ENCODE measurements around the gene SPINK1. TPM values are rescaled to one million over a fixed set of nuclear protein-coding genes. Genes with fewer than 3 reads are reported as not detected.
A peak's percentile ranks its signal among the peaks of the same experiment; 100 is the strongest.

SPINK1 gene
- total and polyA plus RNA-seq, 2 experiments from 2014 or later, result 0.82 TPM; not detected in 1

- Mint-ChIP-seq H3K27me3 (ENCODE audit: insufficient read depth, low read depth, poor library complexity) (peaks cover 12% of the 10 kb centered on the region), H3K27ac (peak within 1 kb of the TSS; percentile 41; the same call in 1 of the 2 replicates), H3K4me1 (peaks cover 64% of the 10 kb centered on the region), H3K9me3 (no peaks in the 10 kb centered on the region; the same call in 2 of the 3 replicates), H3K4me3 (no peak within 1 kb of the TSS), H3K36me3 (ENCODE audit: low read depth) (peaks cover 19% of the 10 kb centered on the region)
- Histone ChIP-seq H4K20me1 (replicated peaks; ENCODE audit: insufficient read depth) (no peaks in the 10 kb centered on the region), H3K4me2 (no peak within 1 kb of the TSS), H3K4me1 (ENCODE audit: insufficient read depth) (peaks cover 60% of the 10 kb centered on the region), H2AFZ (no peak within 1 kb of the TSS), H3K79me2 (replicated peaks; ENCODE audit: insufficient read depth) (peaks cover 60% of the 10 kb centered on the region), H3K36me3 (ENCODE audit: insufficient read depth) (peaks cover 6% of the 10 kb centered on the region; the same call in 1 of the 2 replicates), H3K4me3 (no peak within 1 kb of the TSS), H3F3A (replicated peaks; ENCODE audit: low read depth) (peaks cover under 1% of the 10 kb centered on the region; the same call in 1 of the 2 replicates), H3K27ac (ENCODE audit: low read depth) (0 out of 2 replicates have a peak within 1 kb of the TSS, but pooled peaks have one; percentile 35), H3K9me2 (ENCODE audit: insufficient read depth) (no peaks in the 10 kb centered on the region), H3K27me3 (ENCODE audit: insufficient read depth) (no peaks in the 10 kb centered on the region)
- TF ChIP-seq JUNB (IDR thresholded peaks at IDR 0.05; ENCODE audit: unreplicated experiment) (no peak), CREB1 (CRISPR knock-in tag; IDR thresholded peaks at IDR 0.05; ENCODE audit: low read depth) (no peak), ETS1 (IDR thresholded peaks at IDR 0.05) (no peak), NANOG (IDR thresholded peaks at IDR 0.05; ENCODE audit: borderline replicate concordance) (no peak), ZNF114 (CRISPR knock-in tag; IDR thresholded peaks at IDR 0.05) (no peak), EZH2phosphoT487 (IDR thresholded peaks at IDR 0.05; ENCODE audit: unreplicated experiment) (no peak), EZH2 (IDR thresholded peaks at IDR 0.05; ENCODE audit: low read depth, unreplicated experiment) (no peak), POLR2AphosphoS5 (IDR thresholded peaks at IDR 0.05; ENCODE audit: low read depth) (no peak), STAT1 (IDR thresholded peaks at IDR 0.05; ENCODE audit: unreplicated experiment) (no peak), CTCF (conservative IDR thresholded peaks at IDR 0.05; ENCODE audit: low read depth in 2 of 2) (no peak), ZNF462 (CRISPR knock-in tag; IDR thresholded peaks at IDR 0.05) (no peak), ZNF331 (CRISPR knock-in tag; IDR thresholded peaks at IDR 0.05; ENCODE audit: low read depth) (no peak)
- TF ChIP-seq, protein P1, sequence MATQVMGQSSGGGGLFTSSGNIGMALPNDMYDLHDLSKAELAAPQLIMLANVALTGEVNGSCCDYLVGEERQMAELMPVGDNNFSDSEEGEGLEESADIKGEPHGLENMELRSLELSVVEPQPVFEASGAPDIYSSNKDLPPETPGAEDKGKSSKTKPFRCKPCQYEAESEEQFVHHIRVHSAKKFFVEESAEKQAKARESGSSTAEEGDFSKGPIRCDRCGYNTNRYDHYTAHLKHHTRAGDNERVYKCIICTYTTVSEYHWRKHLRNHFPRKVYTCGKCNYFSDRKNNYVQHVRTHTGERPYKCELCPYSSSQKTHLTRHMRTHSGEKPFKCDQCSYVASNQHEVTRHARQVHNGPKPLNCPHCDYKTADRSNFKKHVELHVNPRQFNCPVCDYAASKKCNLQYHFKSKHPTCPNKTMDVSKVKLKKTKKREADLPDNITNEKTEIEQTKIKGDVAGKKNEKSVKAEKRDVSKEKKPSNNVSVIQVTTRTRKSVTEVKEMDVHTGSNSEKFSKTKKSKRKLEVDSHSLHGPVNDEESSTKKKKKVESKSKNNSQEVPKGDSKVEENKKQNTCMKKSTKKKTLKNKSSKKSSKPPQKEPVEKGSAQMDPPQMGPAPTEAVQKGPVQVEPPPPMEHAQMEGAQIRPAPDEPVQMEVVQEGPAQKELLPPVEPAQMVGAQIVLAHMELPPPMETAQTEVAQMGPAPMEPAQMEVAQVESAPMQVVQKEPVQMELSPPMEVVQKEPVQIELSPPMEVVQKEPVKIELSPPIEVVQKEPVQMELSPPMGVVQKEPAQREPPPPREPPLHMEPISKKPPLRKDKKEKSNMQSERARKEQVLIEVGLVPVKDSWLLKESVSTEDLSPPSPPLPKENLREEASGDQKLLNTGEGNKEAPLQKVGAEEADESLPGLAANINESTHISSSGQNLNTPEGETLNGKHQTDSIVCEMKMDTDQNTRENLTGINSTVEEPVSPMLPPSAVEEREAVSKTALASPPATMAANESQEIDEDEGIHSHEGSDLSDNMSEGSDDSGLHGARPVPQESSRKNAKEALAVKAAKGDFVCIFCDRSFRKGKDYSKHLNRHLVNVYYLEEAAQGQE (IDR thresholded peaks at IDR 0.05; ENCODE audit: unreplicated experiment), result no peak
- ATAC-seq, result no peak
- DNase-seq (ENCODE audit: low spot score), result no peak
These were observed 46.7 kb upstream of the SPINK1 start, which contains the start of gene SCGB3A2 for GRCh38 chr5:147878066-147878759. TSS of gene SCGB3A2 (plus strand) at chr5:147878711. CDS start at chr5:147878804, 93 bp downstream.

All from GM23338 (cell line).